Hematopoietic multipotent progenitor cell treated with erythropoietin and hydrocortisone succinate and interleukin-3 and kit ligand, for 15 days (in vitro differentiated cells): ENCODE data around the gene SEL1L2.
"Not testable (repeated sequence)": the region's sequence is repeated elsewhere in the genome, so short reads cannot be mapped to it uniquely, and the experiment has no call there.

Source experiments
- DNase-seq: peaks from one replicate; pipeline ENCODE4 v3.0.0-alpha.2; 2015; ENCODE audit warnings: low spot score

SEL1L2 gene, protein sequence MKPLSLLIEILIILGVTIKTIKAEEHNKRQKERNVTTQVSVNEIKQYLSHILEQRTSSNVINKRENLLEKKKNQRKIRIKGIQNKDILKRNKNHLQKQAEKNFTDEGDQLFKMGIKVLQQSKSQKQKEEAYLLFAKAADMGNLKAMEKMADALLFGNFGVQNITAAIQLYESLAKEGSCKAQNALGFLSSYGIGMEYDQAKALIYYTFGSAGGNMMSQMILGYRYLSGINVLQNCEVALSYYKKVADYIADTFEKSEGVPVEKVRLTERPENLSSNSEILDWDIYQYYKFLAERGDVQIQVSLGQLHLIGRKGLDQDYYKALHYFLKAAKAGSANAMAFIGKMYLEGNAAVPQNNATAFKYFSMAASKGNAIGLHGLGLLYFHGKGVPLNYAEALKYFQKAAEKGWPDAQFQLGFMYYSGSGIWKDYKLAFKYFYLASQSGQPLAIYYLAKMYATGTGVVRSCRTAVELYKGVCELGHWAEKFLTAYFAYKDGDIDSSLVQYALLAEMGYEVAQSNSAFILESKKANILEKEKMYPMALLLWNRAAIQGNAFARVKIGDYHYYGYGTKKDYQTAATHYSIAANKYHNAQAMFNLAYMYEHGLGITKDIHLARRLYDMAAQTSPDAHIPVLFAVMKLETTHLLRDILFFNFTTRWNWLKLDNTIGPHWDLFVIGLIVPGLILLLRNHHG

GRCh38 chr20:13990465-13990864 lies at the start of gene SEL1L2:
Gene SEL1L2 (minus strand): TSS chr20:13990614. CDS start chr20:13990534, 80 bp downstream.
- no peak for DNase-seq

- no peak for DNase-seq
Observed at GRCh38 chr20:14036567-14036966, 46.2 kb upstream of the SEL1L2 start.

DNA sequence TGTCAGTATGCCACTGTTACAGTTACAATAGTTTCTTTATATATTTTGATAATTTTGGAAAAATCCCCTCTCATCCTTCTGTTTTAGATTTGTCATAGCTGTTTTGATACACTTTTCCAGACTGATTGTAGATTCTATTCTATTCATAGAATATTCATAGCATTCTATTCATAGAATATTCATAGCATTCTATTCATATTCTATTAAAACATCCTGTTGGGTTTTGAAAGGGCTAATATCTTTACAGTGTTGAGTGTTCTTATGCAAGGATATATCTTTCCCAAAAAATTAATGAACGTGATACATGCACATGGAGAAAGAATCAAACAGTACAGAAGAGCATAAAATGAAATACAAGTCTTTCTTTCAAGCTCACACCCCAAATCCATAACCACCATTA lies 42.9 kb upstream of the SEL1L2 start:
- no peak for DNase-seq

- DNase-seq = no peak
Observed at GRCh38 chr20:14030991-14031390, 40.6 kb upstream of the SEL1L2 start.

GRCh38 chr20:14012671-14013070 lies 22.3 kb upstream of the SEL1L2 start:
- no peak for DNase-seq

GRCh38 chr20:14009208-14009607 lies 18.8 kb upstream of the SEL1L2 start:
- no peak for DNase-seq

GRCh38 chr20:14005996-14006395 lies 15.6 kb upstream of the SEL1L2 start:
- no peak for DNase-seq

DNA sequence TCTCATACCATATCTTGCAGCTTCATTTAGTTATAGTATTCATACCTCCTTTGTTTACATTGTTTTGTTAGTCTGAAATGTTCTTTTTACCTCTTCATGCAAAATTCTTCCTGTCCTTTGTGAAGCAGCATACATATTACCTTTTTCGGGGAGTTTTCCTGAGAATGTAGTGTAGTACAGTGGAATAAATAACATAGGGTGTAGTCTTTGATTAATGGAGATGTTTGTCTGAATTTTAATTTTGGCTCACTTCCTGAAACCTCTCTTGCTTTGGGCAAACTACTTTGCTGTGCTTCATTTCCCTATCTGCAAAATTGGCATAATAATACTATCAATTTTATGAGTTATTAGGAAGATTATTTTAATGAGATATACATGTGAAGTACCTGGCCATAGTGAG lies 10.5 kb upstream of the SEL1L2 start:
- no peak for DNase-seq

DNA sequence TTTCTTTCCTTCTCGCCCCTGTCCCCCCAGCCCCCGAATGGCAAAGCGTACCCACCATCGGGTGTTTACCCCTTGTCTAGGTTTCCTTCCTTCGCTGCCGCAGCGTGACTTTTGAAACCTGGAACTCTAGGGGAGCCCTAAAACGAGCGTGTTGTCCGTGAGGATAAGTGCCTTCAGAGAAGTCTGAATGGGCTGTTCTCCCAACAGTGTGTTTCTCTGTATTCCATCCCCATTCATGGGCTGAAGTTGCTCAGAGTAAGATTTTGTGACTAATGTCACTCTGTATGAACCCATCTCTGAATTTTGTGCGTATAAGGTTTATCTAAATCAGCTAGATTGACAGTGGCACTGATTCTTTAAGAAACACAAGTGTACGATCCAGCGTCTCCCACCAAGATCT lies 5.9 kb upstream of the SEL1L2 start:
- DNase-seq = no peak

- no peak for DNase-seq
Observed at GRCh38 chr20:13995841-13996240, 5.4 kb upstream of the SEL1L2 start.

- DNase-seq = peak; percentile 18
Observed at GRCh38 chr20:13995086-13995665, 4.8 kb upstream of the SEL1L2 start, which contains the start of gene MACROD2. Gene MACROD2 (plus strand): TSS chr20:13995516.

DNA sequence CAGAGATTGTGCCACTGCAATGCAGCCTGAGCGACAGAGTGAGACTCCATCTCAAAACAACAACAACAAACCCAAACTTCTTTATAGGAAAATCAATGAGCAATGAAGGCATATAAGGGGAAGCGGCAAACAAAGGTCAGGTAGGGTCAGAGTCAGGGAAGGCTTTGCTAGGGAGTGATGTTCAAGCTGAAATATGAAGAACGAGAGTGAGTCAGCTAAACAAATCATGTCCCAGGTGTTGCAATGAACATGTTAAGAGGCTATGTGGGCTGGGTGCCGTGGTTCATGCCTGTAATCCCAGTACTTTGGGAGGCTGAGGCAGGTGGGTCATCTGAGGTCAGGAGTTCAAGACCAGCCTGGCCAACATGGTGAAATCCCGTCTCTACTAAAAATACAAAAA lies 1.5 kb upstream of the SEL1L2 start:
- DNase-seq = not testable (repeated sequence)

- no peak for DNase-seq
Observed at GRCh38 chr20:13991311-13991710, 897 bp upstream of the SEL1L2 start.

DNA sequence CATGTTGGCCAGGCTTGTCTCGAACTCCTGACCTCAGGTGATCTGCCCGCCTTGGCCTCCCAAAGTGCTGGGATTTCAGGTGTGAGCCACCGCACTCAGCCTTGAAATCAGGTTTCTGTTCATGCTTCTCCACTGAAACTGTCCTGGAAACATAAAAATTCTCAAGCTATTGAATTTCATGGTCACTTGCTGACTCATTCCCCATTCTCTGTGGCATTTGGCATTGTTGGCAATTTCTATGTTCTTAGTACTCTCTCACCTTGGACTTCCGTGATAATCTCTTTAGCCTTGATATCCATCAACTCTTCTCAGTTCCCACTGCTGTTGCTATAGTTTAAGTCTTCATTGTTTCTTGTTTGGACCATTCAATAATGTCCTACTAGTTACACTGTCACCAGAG lies 6.2 kb downstream of the SEL1L2 start:
- no peak for DNase-seq

- no peak for DNase-seq
Observed at GRCh38 chr20:13960525-13960924, 29.9 kb downstream of the SEL1L2 start.

DNA sequence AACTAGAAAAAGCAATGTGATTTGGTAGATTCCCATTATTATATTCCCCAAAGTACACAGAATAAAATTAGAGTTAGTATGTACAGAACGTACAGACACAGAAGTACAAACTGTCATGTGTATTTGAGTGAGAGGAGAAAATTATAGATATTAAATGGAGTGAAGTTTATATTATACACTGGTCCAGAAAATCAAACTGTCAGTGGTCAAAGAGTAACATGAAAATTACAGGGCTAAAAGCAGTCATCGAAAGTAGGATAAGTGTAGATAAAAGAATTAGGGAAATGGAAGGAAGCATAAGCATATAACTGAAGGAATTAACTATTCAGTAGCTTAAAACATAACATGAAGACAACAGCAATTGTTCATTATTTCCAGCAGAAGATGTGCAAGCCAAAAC lies 30.3 kb downstream of the SEL1L2 start:
- no peak for DNase-seq

DNA sequence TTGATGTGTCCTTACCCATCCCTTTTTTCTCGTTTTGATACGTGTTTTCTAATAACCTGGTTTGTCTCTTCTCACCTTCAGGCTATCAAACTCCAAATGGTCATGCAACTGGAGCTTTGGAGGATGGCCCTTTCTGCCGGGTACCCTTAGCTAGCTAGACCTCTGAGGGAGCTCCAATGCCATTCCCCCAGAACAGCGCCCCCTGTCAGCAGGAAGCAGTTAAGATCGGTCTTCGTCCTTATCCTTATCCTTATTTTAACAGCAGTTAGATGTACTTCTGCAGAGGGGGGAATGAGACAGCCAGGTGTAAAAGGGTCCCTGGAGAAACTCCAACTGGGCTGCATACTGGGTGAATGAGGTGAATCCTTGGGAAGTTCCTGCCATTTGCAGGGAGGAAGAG lies 37.2 kb downstream of the SEL1L2 start:
- no peak for DNase-seq

GRCh38 chr20:13947719-13948118 lies 42.7 kb downstream of the SEL1L2 start:
- DNase-seq = no peak

DNA sequence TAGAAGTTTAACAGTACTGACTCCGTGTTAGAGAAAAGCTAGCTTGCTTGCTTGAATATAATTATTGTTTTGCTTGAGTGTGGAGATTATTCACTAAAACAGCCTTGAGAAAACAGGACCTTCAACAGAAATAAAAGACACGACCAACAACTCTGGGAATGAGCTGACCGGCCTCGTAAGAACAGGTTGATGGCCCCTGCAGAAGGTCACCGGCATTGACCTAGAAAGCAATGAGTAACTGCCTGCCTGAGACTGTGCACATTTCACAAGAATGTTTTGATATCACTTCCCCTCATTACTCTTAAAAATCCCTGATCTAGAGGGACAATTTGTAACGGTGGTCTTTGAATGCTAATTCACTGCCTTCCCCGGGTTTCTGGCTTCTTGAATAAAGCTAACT lies 49.4 kb downstream of the SEL1L2 start:
- DNase-seq = no peak

DNA sequence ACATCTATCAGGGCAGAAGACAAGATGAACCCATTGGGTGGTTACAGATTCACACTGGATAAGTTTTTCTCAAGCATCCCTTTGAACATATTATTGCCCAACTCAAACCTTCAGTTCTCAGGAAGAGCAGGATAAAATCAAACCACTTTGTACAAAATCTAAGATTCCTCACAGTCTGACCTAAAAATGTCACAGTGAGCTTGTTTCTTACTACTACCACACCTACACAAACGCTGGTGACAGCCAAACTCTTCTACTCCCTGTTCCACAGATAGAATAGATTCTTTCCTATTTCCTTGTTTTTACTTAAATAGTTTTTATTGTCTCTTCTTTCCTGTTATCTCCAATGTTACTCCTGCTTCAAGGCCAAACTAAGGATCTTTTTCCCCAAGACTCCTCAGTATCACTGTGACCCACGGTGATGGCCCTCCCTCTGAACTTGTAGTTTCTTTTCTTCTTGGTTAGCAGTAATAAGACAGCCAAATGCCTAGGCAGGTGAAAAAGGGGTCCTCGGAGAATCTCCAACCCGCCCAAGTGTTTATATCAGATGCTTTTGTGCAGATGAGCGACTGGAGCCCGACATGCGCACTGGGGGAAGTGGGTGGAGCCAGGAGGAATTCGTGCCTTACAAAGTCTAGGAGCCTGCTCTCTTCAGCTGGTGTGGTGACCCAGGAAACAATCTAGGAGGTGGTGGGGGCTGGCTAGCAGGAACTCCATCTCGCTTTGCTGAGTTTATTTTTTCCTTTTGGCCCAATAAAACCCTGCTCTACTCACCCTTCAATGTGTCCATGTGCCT lies 53.4 kb downstream of the SEL1L2 start:
- DNase-seq = no peak

GRCh38 chr20:13934992-13935894 lies 55.2 kb downstream of the SEL1L2 start:
- DNase-seq = no peak
